Liver (tissue), 9 donors: ENCODE data around the gene EHMT1. TPM values are rescaled to one million over a fixed set of nuclear protein-coding genes. Genes with fewer than 3 reads are reported as not detected.

Experiments used
- DNase-seq: peaks from one replicate; pipeline ENCODE4 v3.0.0-alpha.2; 2017; ENCODE audit warnings: low spot score
- H3K27ac ChIP-seq, 2 donors: one replicate each; pipeline ENCODE4 v1.7.0; 2013; ENCODE audit warnings: inconsistent platforms in 2 of 2, low read length in 2 of 2, control low read depth in 1 of 2, low read depth in 1 of 2, mild to moderate bottlenecking in 1 of 2
- H3K27me3 ChIP-seq, 4 donors: one replicate each; pipeline versions ENCODE4 v1.6.1 to v1.7.0; 2013; ENCODE audit warnings: low read length in 3 of 4, inconsistent platforms in 1 of 4, mild to moderate bottlenecking in 1 of 4, moderate library complexity in 1 of 4; ENCODE audit not compliant: control insufficient read depth in 4 of 4, insufficient read depth in 4 of 4
- H3K36me3 ChIP-seq, 4 donors: one replicate each; pipeline versions ENCODE4 v1.6.1 to v1.7.0; 2013; ENCODE audit warnings: low read length in 3 of 4, mild to moderate bottlenecking in 3 of 4, low read depth in 1 of 4, moderate library complexity in 1 of 4; ENCODE audit not compliant: control insufficient read depth in 4 of 4, insufficient read depth in 3 of 4
- H3K4me1 ChIP-seq, 4 donors: one replicate each; pipeline versions ENCODE4 v1.6.1 to v1.7.0; 2013; ENCODE audit warnings: low read length in 3 of 4, mild to moderate bottlenecking in 3 of 4, moderate library complexity in 1 of 4; ENCODE audit not compliant: control insufficient read depth in 4 of 4, insufficient read depth in 4 of 4
- H3K4me3 ChIP-seq, 3 donors: one replicate each; pipeline versions ENCODE4 v1.6.1 to v1.7.0; 2013; ENCODE audit warnings: low read length in 3 of 3, control low read depth in 1 of 3, low read depth in 1 of 3, mild to moderate bottlenecking in 1 of 3
- H3K9ac ChIP-seq, 2 donors: one replicate each; pipeline ENCODE4 v1.7.0; 2013; ENCODE audit warnings: low read length in 2 of 2, mild to moderate bottlenecking in 2 of 2, moderate library complexity in 2 of 2, control low read depth in 1 of 2, low read depth in 1 of 2
- H3K9me3 ChIP-seq, 4 donors: one replicate each; pipeline versions ENCODE4 v1.6.1 to v1.7.0; 2013; ENCODE audit warnings: low read length in 3 of 4; ENCODE audit not compliant: control insufficient read depth in 4 of 4
- CTCF ChIP-seq: fragments of 150-350 bp; IDR thresholded peaks from 2 replicates; pipeline ENCODE4 v1.5.1; 2017; ENCODE audit warnings: improper control_type of control experiment, low read depth, low read length; ENCODE audit not compliant: missing input control
- EGR1 ChIP-seq, 2 donors: IDR thresholded peaks; 2 replicates each; pipeline ENCODE4 v1.6.1; 2016 to 2018; ENCODE audit warnings: antibody characterized with exemption in 2 of 2, low read depth in 2 of 2
- FOXA1 ChIP-seq: IDR thresholded peaks from 2 replicates; pipeline ENCODE4 v1.6.1; 2016; ENCODE audit warnings: antibody characterized with exemption
- FOXA2 ChIP-seq: IDR thresholded peaks from 2 replicates; pipeline ENCODE4 v1.6.1; 2016; ENCODE audit warnings: antibody characterized with exemption
- GABPA ChIP-seq, 2 donors: IDR thresholded peaks in 1 of 2; conservative IDR thresholded peaks in 1 of 2; 2 replicates each; pipeline ENCODE4 v1.6.1; 2016; ENCODE audit warnings: antibody characterized with exemption in 2 of 2, mild to moderate bottlenecking in 1 of 2, moderate library complexity in 1 of 2
- HNF4A ChIP-seq, 2 donors: conservative IDR thresholded peaks; 2 replicates each; pipeline ENCODE4 v1.6.1; 2016; ENCODE audit warnings: antibody characterized with exemption in 2 of 2, mild to moderate bottlenecking in 2 of 2
- HNF4G ChIP-seq: IDR thresholded peaks from 2 replicates; pipeline ENCODE4 v1.6.1; 2016; ENCODE audit warnings: antibody characterized with exemption
- JUND ChIP-seq, 2 donors: IDR thresholded peaks; 2 replicates each; pipeline ENCODE4 v1.6.1; 2016; ENCODE audit warnings: antibody characterized with exemption in 2 of 2
- NR2F2 ChIP-seq: IDR thresholded peaks from 2 replicates; pipeline ENCODE4 v1.6.1; 2016; ENCODE audit warnings: antibody characterized with exemption
- RAD21 ChIP-seq, 2 donors: IDR thresholded peaks; 2 replicates each; pipeline ENCODE4 v1.6.1; 2016; ENCODE audit warnings: antibody characterized with exemption in 2 of 2, mild to moderate bottlenecking in 2 of 2
- REST ChIP-seq: IDR thresholded peaks from 2 replicates; pipeline ENCODE4 v1.6.1; 2016; ENCODE audit warnings: antibody characterized with exemption, mild to moderate bottlenecking
- TAF1 ChIP-seq: conservative IDR thresholded peaks from 2 replicates; pipeline ENCODE4 v1.6.1; 2016; ENCODE audit warnings: antibody characterized with exemption, mild to moderate bottlenecking
- YY1 ChIP-seq: IDR thresholded peaks from 2 replicates; pipeline ENCODE4 v1.6.1; 2016; ENCODE audit warnings: antibody characterized with exemption, mild to moderate bottlenecking
- ZBTB33 ChIP-seq: IDR thresholded peaks from 2 replicates; pipeline ENCODE4 v1.6.1; 2016; ENCODE audit warnings: antibody characterized with exemption
- WGBS: extraction: QIAGEN DNeasy Blood & Tissue Kit; methylation state at CpG from one replicate; pipeline ENCODE4 v1.1.7; 2013; 5-methylcytosine and 5-hydroxymethylcytosine counted together
- polyA plus RNA-seq, 2 donors: library from polyadenylated mRNA; stranded (reverse) in 1 of 2; unstranded in 1 of 2; fragments of 200-250 nt in 1 of 2; fragments of >200 nt in 1 of 2; fragmentation: Nextera tagmentation in 1 of 2; extraction: Ambion mirVana in 1 of 2; gene quantifications; one replicate each; pipeline versions ENCODE4 v1.2.1 to v1.2.3, GENCODE V29; 2013 to 2015
- total RNA-seq, 2 donors: library from RNA; depleted of rRNA; stranded (reverse); fragments of >200 nt; gene quantifications; one replicate each; pipeline ENCODE4 v1.2.3, GENCODE V29; 2014
- TF ChIP-seq, protein P1 (sequence below): IDR thresholded peaks from 2 replicates; pipeline ENCODE4 v1.6.1; 2016; ENCODE audit warnings: antibody characterized with exemption
- TF ChIP-seq, protein P2 (sequence below): IDR thresholded peaks from 2 replicates; pipeline ENCODE4 v1.6.1; 2016; ENCODE audit warnings: antibody characterized with exemption
- donor health status: healthy.
- donor health status: healthy.
- donor health status: healthy.
- donor health status: healthy.
- donor health status: healthy.

EHMT1 gene
- total and polyA plus RNA-seq, 4 donors = 16.1 to 48.2 (median 27.3) TPM

- Histone ChIP-seq H3K27me3 (no peaks in the 10 kb centered on the region), H3K27ac (no peak overlapping the region), H3K4me3 (no peak overlapping the region), H3K36me3 (peaks cover 0 to 14% (median 9%) of the 10 kb centered on the region in 4 donors), H3K9me3 (no peaks in the 10 kb centered on the region), H3K4me1 (peaks cover 12 to 55% (median 38%) of the 10 kb centered on the region in 4 donors), H3K9ac (no peak overlapping the region)
- TF ChIP-seq JUND (IDR thresholded peaks at IDR 0.05) = no peak
- TF ChIP-seq FOXA1 = no peak
- TF ChIP-seq HNF4A (conservative IDR thresholded peaks at IDR 0.05) = no peak
- TF ChIP-seq EGR1 (IDR thresholded peaks at IDR 0.05; ENCODE audit: low read depth in 2 of 2) = no peak
- TF ChIP-seq GABPA (IDR thresholded peaks at IDR 0.05 in 1 of 2, conservative IDR thresholded peaks at IDR 0.05 in 1 of 2) = no peak
- TF ChIP-seq YY1 = no peak
- no peak for TF ChIP-seq NR2F2
- no peak for TF ChIP-seq REST
- TF ChIP-seq, protein P1, sequence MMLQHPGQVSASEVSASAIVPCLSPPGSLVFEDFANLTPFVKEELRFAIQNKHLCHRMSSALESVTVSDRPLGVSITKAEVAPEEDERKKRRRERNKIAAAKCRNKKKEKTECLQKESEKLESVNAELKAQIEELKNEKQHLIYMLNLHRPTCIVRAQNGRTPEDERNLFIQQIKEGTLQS = no peak
- TF ChIP-seq CTCF = no peak
- TF ChIP-seq, protein P2, sequence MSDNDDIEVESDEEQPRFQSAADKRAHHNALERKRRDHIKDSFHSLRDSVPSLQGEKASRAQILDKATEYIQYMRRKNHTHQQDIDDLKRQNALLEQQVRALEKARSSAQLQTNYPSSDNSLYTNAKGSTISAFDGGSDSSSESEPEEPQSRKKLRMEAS = no peak
- TF ChIP-seq RAD21 (IDR thresholded peaks at IDR 0.05) = no peak
- TF ChIP-seq HNF4G = no peak
- no peak for TF ChIP-seq TAF1
- TF ChIP-seq FOXA2 = no peak
- TF ChIP-seq ZBTB33 = no peak
- 90% methylated on average over 6 of the region's 6 CpGs for WGBS
- DNase-seq = no peak
Observed at GRCh38 chr9:137610944-137611343, 7.9 kb upstream of the EHMT1 start.
